Dermis blood vessel endothelial cell (primary cell): ENCODE measurements around the gene CEBPZ. TPM values are rescaled to one million over a fixed set of nuclear protein-coding genes. Genes with fewer than 3 reads are reported as not detected.
"Not testable (repeated sequence)": the region's sequence is repeated elsewhere in the genome, so short reads cannot be mapped to it uniquely, and the experiment has no call there.

Experiments
- DNase-seq: peaks from one replicate; pipeline ENCODE4 v3.0.0; 2010
- total RNA-seq: library from RNA; depleted of rRNA; stranded (reverse); fragments of >200 nt; gene quantifications from 2 replicates; pipeline ENCODE4 v1.2.3, GENCODE V29; 2014

CEBPZ gene
- total RNA-seq, 1 donor from 2014 or later = 56.0 TPM

GRCh38 chr2:37223131-37223530, 8.3 kb downstream of the CEBPZ start:
- DNase-seq = no peak

- DNase-seq = no peak
Measured at GRCh38 chr2:37219046-37219445, 12.3 kb downstream of the CEBPZ start.

- no peak for DNase-seq
Measured at GRCh38 chr2:37215250-37215649, 16.1 kb downstream of the CEBPZ start.

- no peak for DNase-seq
Measured at GRCh38 chr2:37211939-37212338, 19.5 kb downstream of the CEBPZ start.

GRCh38 chr2:37211212-37211611, 20.2 kb downstream of the CEBPZ start:
- DNase-seq = no peak

GRCh38 chr2:37206760-37207159, 24.6 kb downstream of the CEBPZ start:
- DNase-seq = not testable (repeated sequence)

- no peak for DNase-seq
Measured at GRCh38 chr2:37205689-37206341, 25.6 kb downstream of the CEBPZ start.

- not testable (repeated sequence) for DNase-seq
Measured at GRCh38 chr2:37205071-37205661, 26.2 kb downstream of the CEBPZ start.

GRCh38 chr2:37203708-37204107, 27.7 kb downstream of the CEBPZ start:
- no peak for DNase-seq

- DNase-seq = no peak
Measured at GRCh38 chr2:37201766-37202165, 29.6 kb downstream of the CEBPZ start.

GRCh38 chr2:37201208-37201607, 30.2 kb downstream of the CEBPZ start:
- no peak for DNase-seq

- no peak for DNase-seq
Measured at GRCh38 chr2:37198681-37199065, 32.7 kb downstream of the CEBPZ start.

GRCh38 chr2:37196320-37197195, 34.8 kb downstream of the CEBPZ start, which contains the start of gene CEBPZOS:
Gene CEBPZOS, plus strand, starts transcription at chr2:37196496. Its CDS starts 3,209 bp downstream, at chr2:37199705.
- DNase-seq = peak; percentile 90

GRCh38 chr2:37195862-37196319, 35.5 kb downstream of the CEBPZ start:
- DNase-seq = not testable (repeated sequence)

- DNase-seq = no peak
Measured at GRCh38 chr2:37192551-37192950, 38.8 kb downstream of the CEBPZ start.

- DNase-seq = no peak
Measured at GRCh38 chr2:37191747-37192146, 39.6 kb downstream of the CEBPZ start.

- DNase-seq = no peak
Measured at GRCh38 chr2:37191253-37191652, 40.1 kb downstream of the CEBPZ start.

- no peak for DNase-seq
Measured at GRCh38 chr2:37190290-37190689, 41.1 kb downstream of the CEBPZ start.

GRCh38 chr2:37189452-37190153, 41.8 kb downstream of the CEBPZ start:
- peak; percentile 70 for DNase-seq

GRCh38 chr2:37188570-37188969, 42.8 kb downstream of the CEBPZ start, which contains the start of gene SULT6B1:
Gene SULT6B1, minus strand, starts transcription at chr2:37188670. Its CDS starts 30 bp downstream, at chr2:37188640.
- no peak for DNase-seq

- DNase-seq = peak; percentile 65
Measured at GRCh38 chr2:37181726-37182684, 49.4 kb downstream of the CEBPZ start.
